ENCODE results near the gene SERPINA6. TPM values are rescaled to one million over a fixed set of nuclear protein-coding genes. Genes with fewer than 3 reads are reported as not detected.
"Not testable (repeated sequence)": the region's sequence is repeated elsewhere in the genome, so short reads cannot be mapped to it uniquely, and the experiment has no call there.

SERPINA6 gene
- total RNA-seq, 8 experiments from 2014 or later: 0.13 to 0.97 (median 0.43) TPM; not detected in 3

DNA sequence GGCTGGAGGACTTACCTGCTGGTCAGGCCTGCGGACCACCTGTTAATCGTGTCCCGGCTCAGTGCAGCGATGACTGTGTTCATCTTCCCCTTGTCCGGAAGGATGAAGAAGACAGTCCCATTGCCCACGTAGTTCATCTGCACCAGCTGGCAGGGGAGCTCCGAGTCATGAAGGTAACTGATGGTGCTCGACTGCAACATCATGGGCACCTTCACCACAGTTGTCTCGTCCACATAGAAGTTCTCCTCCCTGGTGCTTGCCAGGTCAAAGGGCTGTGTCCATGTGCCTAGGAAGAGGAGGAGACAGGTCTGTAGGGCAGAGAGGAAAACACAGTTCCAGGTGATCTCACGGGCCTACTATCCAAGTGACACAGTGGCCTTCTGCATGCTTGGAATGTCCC is 13.4 kb downstream of the SERPINA6 start:
- no peak overlapping the region for H3K27ac ChIP-seq
- no peak for ATAC-seq (replicated peaks in 6 of 8)
- 20 to 100% (median 85%) methylated on average over 1 to 4 of the region's 10 CpGs; no CpG with 5 or more reads in 4 of the 10 experiments for WGBS, 10 experiments
- no peaks in the 10 kb centered on the region for H3K4me1 ChIP-seq (replicated peaks in 1 of 2)
- no peak overlapping the region for H3K4me3 ChIP-seq
- in situ Hi-C loops (cut with MboI; ENCODE audit: low pct_unique_long_range_greater_than_20kb in 2 of 9, low sequenced_read_pairs in 9 of 9, unreplicated experiment in 9 of 9): no loop called here

DNA sequence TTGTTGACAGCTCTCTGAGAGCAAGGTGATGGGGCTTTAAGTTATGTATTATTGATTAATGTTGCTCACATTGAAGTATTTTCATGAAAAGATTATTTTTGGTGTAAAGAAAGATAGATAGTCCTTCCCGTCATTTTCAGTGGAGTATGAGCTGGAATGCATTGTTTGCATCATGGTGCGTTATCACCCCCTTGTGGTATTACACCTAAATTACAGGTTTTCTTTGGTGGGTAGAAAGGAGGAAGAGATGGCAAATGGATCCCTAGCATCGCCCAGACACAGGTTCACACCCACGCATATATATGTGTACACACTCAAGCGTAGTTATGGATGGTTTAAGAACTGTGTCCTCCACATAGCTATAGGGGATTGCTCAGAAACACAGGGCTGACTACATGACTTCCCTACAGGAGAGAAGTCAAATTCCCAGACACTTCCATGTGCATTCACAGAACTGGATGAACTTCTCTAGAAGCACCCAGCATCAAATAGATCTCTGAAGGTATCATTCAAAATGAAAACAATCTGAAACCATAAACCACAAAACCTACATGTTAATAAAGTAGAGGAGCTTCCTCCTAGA is 15.6 kb downstream of the SERPINA6 start:
- H3K27ac ChIP-seq: no peak overlapping the region
- ATAC-seq (replicated peaks in 6 of 8): peak in 1 of 8 experiments; percentile 32
- in situ Hi-C loops (cut with MboI; ENCODE audit: low pct_unique_long_range_greater_than_20kb in 2 of 9, low sequenced_read_pairs in 9 of 9, unreplicated experiment in 9 of 9): no loop called here
- no peak overlapping the region for H3K4me3 ChIP-seq
- WGBS, 10 experiments: 0 to 76% (median 41%) methylated on average over 1 to 5 of the region's 5 CpGs; no CpG with 5 or more reads in 4 of the 10 experiments
- no peaks in the 10 kb centered on the region for H3K4me1 ChIP-seq (replicated peaks in 1 of 2)

GRCh38 chr14:94306047-94306978 is 16.8 kb downstream of the SERPINA6 start:
- no peak overlapping the region for H3K27ac ChIP-seq
- H3K4me1 ChIP-seq (replicated peaks in 1 of 2): no peaks in the 10 kb centered on the region
- no peak overlapping the region for H3K4me3 ChIP-seq
- no peak for ATAC-seq (replicated peaks in 6 of 8)
- in situ Hi-C loops (cut with MboI; ENCODE audit: low pct_unique_long_range_greater_than_20kb in 2 of 9, low sequenced_read_pairs in 9 of 9, unreplicated experiment in 9 of 9): no loop called here
- WGBS, 10 experiments: 38 to 90% (median 52%) methylated on average over 2 to 7 of the region's 12 CpGs; no CpG with 5 or more reads in 3 of the 10 experiments

DNA sequence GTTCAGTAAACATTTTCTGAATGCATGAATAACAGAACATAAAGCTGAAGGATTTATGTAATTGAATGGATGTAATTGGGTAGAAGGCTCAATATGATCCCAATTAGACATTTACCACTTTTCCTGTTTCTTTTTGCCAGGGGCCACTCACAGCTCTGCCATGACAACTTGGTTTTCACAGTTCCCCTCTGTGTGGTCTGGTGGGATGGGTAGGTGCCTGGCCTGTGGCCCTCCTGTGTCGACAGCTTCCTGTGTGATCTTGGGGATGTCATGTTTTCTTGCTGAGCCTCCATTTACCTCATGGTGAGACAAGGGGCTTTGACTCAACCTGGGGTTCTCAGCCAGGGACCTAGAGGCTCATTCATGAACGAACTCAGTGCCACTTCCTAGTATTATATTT is 17.5 kb downstream of the SERPINA6 start:
- in situ Hi-C loops (cut with MboI; ENCODE audit: low pct_unique_long_range_greater_than_20kb in 2 of 9, low sequenced_read_pairs in 9 of 9, unreplicated experiment in 9 of 9): no loop called here
- no peaks in the 10 kb centered on the region for H3K4me1 ChIP-seq (replicated peaks in 1 of 2)
- 14 to 83% (median 60%) methylated on average over 1 of the region's 2 CpGs; no CpG with 5 or more reads in 7 of the 10 experiments for WGBS, 10 experiments
- ATAC-seq (replicated peaks in 6 of 8): no peak
- no peak overlapping the region for H3K27ac ChIP-seq
- H3K4me3 ChIP-seq: no peak overlapping the region

GRCh38 chr14:94304243-94304642 is 18.9 kb downstream of the SERPINA6 start:
- in situ Hi-C loops (cut with MboI; ENCODE audit: low pct_unique_long_range_greater_than_20kb in 2 of 9, low sequenced_read_pairs in 9 of 9, unreplicated experiment in 9 of 9): no loop called here
- no peaks in the 10 kb centered on the region for H3K4me1 ChIP-seq (replicated peaks in 1 of 2)
- no peak for ATAC-seq (replicated peaks in 6 of 8)
- no peak overlapping the region for H3K4me3 ChIP-seq
- 60 to 100% (median 93%) methylated on average over 1 to 3 of the region's 6 CpGs; no CpG with 5 or more reads in 5 of the 10 experiments for WGBS, 10 experiments
- H3K27ac ChIP-seq: no peak overlapping the region

DNA sequence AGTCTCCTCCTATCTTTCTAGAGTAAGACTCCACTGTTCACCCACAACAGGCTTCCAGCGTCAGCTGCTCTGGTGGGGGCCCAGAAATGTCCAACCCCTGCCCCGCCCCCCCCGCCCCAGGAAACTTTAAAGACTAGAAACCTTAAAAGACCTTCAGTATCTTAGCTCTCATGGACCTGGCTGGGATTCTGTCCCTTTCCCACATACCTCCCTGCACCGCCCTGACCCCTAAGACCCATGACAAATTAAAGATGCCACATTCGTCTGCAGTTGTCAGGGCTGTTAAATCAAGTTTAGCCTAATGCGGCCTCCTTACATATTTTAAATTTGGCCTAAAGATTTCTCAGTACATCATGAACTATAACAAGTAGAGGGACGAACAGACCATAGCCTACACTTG is 20.0 kb downstream of the SERPINA6 start:
- in situ Hi-C loops (cut with MboI; ENCODE audit: low pct_unique_long_range_greater_than_20kb in 2 of 9, low sequenced_read_pairs in 9 of 9, unreplicated experiment in 9 of 9): no loop called here
- 23 to 100% (median 76%) methylated on average over 1 to 3 of the region's 7 CpGs; no CpG with 5 or more reads in 2 of the 10 experiments for WGBS, 10 experiments
- H3K27ac ChIP-seq: no peak overlapping the region
- no peaks in the 10 kb centered on the region for H3K4me1 ChIP-seq (replicated peaks in 1 of 2)
- no peak for ATAC-seq (replicated peaks in 6 of 8)
- H3K4me3 ChIP-seq: no peak overlapping the region

DNA sequence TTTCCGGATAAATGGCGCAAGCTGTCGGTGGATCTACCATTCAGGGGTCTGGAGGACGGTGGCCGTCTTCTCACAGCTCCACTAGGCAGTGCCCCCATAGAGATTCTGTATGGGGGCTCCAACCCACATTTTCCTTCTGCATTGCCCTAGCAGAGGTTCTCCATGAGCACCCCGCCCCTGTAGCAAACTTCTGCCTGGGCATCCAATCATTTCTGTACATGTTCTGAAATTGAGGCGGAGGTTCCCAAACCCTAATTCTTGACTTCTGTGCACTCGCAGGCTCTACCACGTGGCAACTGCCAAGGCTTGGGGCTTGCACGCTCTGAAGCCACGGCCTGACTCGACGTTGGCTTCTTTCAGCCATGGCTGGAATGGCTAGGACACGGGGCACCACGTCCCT is 25.0 kb downstream of the SERPINA6 start:
- no peak for ATAC-seq (replicated peaks in 6 of 8)
- Histone ChIP-seq H3K4me3 (no peak overlapping the region), H3K27ac (no peak overlapping the region), H3K4me1 (replicated peaks in 1 of 2) (no peaks in the 10 kb centered on the region)
- WGBS, 10 experiments: 65 to 100% (median 90%) methylated on average over 1 to 9 of the region's 15 CpGs; no CpG with 5 or more reads in 4 of the 10 experiments
- in situ Hi-C loops (cut with MboI; ENCODE audit: low pct_unique_long_range_greater_than_20kb in 2 of 9, low sequenced_read_pairs in 9 of 9, unreplicated experiment in 9 of 9): no loop called here

- WGBS, 10 experiments: 0 to 100% (median 75%) methylated on average over 1 to 4 of the region's 4 CpGs; no CpG with 5 or more reads in 4 of the 10 experiments
- H3K27ac ChIP-seq; ATAC-seq (replicated peaks in 6 of 8); H3K4me3 ChIP-seq; in situ Hi-C loops (cut with MboI; ENCODE audit: low pct_unique_long_range_greater_than_20kb in 2 of 9, low sequenced_read_pairs in 9 of 9, unreplicated experiment in 9 of 9); H3K4me1 ChIP-seq (replicated peaks in 1 of 2): not testable (repeated sequence)
Measured at GRCh38 chr14:94296181-94296545, 27.0 kb downstream of the SERPINA6 start.

DNA sequence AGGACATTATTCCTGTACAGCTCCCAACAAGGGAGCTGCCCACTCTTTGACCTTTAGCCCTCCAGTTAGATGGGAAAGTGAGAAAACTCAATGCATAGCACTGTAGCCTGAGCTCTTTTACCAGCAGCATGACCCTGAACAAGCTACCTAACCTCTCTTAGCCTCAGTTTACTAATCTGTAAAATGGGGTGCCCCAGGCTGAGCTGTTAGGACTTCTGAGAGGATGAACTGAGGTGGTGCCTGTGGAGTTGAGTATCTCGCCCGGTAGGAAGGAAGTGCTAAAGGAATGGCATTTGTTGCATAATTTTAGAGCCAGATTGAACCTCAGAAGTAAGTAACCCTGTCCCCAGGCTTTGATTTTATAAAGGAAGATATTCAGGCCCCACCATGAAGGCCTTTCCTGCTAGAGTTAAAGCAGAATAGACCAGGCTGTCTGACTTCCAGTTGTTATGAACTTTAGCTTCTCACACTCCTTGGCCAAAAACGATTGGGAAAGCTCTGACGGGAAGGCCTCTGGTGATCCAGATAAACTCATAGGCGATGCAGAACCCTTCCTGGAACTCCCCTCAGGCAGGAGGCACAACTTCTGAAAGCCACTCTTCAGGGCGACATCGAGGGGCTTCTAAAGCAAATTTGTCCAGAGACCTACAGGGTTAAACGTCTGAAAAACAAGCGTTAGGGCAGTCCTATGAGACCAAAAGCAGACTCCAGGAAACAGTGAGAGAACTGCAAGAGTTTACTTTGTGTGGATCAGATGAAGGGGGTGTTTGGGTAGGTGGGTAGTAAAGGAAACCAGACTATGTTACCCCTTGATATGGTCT is 27.6 kb downstream of the SERPINA6 start:
- in situ Hi-C loops (cut with MboI; ENCODE audit: low pct_unique_long_range_greater_than_20kb in 2 of 9, low sequenced_read_pairs in 9 of 9, unreplicated experiment in 9 of 9): no loop called here
- no peak overlapping the region for H3K27ac ChIP-seq
- no peaks in the 10 kb centered on the region for H3K4me1 ChIP-seq (replicated peaks in 1 of 2)
- ATAC-seq (replicated peaks in 6 of 8): no peak
- no peak overlapping the region for H3K4me3 ChIP-seq
- WGBS, 10 experiments: 49 to 100% (median 88%) methylated on average over 2 to 7 of the region's 9 CpGs; no CpG with 5 or more reads in 3 of the 10 experiments

- in situ Hi-C loops (cut with MboI; ENCODE audit: low pct_unique_long_range_greater_than_20kb in 2 of 9, low sequenced_read_pairs in 9 of 9, unreplicated experiment in 9 of 9): no loop called here
- Histone ChIP-seq H3K27ac (no peak overlapping the region), H3K4me1 (replicated peaks in 1 of 2) (no peaks in the 10 kb centered on the region), H3K4me3 (no peak overlapping the region)
- no peak for ATAC-seq (replicated peaks in 6 of 8)
- WGBS, 10 experiments: 0 to 100% (median 89%) methylated on average over 1 to 3 of the region's 3 CpGs; no CpG with 5 or more reads in 1 of the 10 experiments
Measured at GRCh38 chr14:94293578-94293924, 29.6 kb downstream of the SERPINA6 start.

DNA sequence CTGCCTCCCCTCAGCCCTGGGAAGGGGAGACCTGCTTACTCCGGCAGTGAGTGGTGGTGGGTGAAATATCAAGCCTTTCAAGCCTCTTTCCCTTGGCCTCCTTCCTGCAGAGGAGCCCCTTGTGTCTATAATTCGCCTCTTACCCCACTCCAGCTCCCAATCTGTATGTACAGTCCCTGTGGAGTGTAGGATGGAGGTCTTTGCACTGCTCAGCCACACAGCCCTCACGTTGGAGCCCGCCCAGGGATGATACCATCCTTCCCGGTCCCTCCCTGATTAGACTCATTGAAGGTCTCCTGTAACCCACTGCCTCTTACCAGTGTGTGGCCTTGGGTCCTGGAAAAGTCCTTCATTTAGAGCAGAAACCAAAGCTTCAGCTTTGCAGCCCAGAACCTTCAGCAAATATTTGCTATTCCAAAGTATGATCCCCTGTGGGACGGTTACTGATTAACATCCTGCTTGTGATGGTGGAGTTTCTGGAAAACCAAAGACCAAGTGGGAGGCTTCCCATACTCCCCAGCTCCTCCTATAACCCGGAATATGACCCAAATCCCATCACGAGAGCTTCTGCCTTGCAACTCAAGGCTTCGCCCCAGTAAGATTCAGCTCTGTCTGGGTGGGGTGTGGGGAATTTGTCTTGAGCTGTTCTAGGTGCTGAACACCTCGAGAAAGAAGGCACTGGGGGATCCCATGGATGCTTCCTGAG is 30.1 kb downstream of the SERPINA6 start, which contains the start of gene SERPINA10:
Gene SERPINA10 (minus strand): TSS at position 397 of the 706 bp plus-strand sequence. CDS start 2,675 bp downstream, outside the sequence.
- in situ Hi-C loops (cut with MboI; ENCODE audit: low pct_unique_long_range_greater_than_20kb in 2 of 9, low sequenced_read_pairs in 9 of 9, unreplicated experiment in 9 of 9): no loop called here
- Histone ChIP-seq H3K27ac (no peak within 1 kb of the TSS), H3K4me1 (replicated peaks in 1 of 2) (no peaks in the 10 kb centered on the region), H3K4me3 (no peak within 1 kb of the TSS)
- peak in 1 of 8 experiments; percentile 33 for ATAC-seq (replicated peaks in 6 of 8)
- 20 to 100% (median 80%) methylated on average over 1 to 7 of the region's 10 CpGs; no CpG with 5 or more reads in 2 of the 10 experiments for WGBS, 10 experiments

- H3K4me3 ChIP-seq: no peak overlapping the region
- peak in 1 of 8 experiments; percentile 7 for ATAC-seq (replicated peaks in 6 of 8)
- in situ Hi-C loops (cut with MboI; ENCODE audit: low pct_unique_long_range_greater_than_20kb in 2 of 9, low sequenced_read_pairs in 9 of 9, unreplicated experiment in 9 of 9): no loop called here
- H3K27ac ChIP-seq: no peak overlapping the region
- 83 to 100% (median 100%) methylated on average over 1 to 2 of the region's 3 CpGs; no CpG with 5 or more reads in 4 of the 10 experiments for WGBS, 10 experiments
- H3K4me1 ChIP-seq (replicated peaks in 1 of 2): no peaks in the 10 kb centered on the region
Measured at GRCh38 chr14:94292526-94292871, 30.6 kb downstream of the SERPINA6 start.
